GM19324 (cell line): ENCODE measurements around the gene RBMS3.
"Not testable (repeated sequence)": the region's sequence is repeated elsewhere in the genome, so short reads cannot be mapped to it uniquely, and the experiment has no call there.

Experiments
- ATAC-seq: cut with Tn5 transposase; IDR thresholded peaks from one replicate; pipeline ENCODE4 v1.9.1; 2021; ENCODE audit warnings: mild to moderate bottlenecking, moderate library complexity; ENCODE audit not compliant: unreplicated experiment, low FRiP score

RBMS3 gene

DNA sequence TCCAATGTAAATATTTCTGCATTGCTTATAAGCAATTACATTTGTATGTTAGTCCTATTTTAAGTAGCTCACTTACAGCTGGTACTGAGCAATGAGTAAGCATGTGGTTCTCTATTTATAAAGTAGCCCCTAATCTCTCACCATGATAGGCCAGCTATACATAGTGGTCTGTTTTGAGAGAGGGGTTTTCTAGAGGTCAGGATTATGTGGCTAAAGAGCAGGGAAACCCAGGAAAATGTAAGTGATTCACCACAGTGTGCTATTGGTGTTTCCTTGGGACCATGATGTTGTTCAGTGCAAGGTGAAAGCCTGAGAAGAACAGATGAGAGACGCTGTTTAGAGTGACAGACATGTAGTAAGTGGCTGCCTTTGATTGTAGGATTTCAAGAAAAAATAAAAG lies 26.4 kb downstream of the RBMS3 start:
- ATAC-seq = no peak

DNA sequence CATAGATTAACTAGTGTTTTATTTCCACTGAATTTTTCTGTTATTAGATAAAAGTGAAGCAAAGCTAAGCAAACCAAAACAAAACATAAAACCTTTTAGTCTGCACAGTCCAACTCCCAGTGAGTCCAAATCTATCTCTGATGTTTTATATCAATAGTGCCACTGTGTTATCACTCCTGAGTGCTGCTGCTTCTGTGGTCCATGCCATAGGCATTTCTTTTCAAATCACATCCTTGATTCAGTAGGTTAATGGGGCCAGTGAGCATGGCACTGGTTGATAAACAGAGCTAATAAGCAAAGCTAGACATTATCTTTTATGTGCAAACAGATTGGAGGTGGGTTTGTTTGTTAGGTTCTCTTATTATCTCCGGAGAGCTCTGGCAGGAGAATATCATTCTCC lies 30.0 kb downstream of the RBMS3 start:
- no peak for ATAC-seq

DNA sequence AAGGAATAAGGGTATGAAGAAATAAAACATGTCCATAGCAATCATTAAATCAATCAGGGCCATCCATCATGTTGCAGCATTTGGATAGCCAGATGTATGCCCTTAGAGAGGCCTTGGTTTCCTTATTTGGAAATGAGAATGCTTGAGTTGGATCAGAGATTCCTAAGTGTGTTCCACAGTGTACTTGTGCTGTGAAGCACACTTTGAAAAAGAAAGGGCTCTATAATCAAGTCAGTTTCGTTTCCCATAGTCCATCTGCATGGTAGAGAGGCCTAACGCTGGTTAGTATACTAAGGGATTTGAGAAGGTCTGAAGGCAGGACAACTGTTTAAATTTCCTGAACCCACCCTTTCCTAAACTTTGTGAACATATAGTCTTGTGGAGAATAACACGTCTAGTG lies 30.9 kb downstream of the RBMS3 start:
- ATAC-seq = no peak

DNA sequence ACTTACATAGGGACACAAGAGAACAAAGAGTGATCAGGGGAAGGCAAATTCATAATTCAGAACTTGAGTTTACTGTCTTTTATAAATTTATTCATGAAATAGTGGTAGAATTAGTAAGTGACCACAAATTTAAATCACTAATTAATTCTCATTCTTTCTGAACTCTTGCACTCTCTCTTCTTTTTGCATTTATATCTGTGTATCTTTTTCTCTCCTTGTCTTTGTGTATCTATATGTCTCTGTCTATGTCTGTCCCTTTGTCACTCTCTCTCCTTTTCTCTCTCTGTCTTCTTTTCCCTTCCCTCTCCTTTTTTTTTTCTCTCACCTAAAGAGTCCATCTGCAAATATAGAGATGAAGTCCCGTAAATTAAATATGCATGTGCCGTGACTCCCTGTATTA lies 31.5 kb downstream of the RBMS3 start:
- ATAC-seq = no peak

DNA sequence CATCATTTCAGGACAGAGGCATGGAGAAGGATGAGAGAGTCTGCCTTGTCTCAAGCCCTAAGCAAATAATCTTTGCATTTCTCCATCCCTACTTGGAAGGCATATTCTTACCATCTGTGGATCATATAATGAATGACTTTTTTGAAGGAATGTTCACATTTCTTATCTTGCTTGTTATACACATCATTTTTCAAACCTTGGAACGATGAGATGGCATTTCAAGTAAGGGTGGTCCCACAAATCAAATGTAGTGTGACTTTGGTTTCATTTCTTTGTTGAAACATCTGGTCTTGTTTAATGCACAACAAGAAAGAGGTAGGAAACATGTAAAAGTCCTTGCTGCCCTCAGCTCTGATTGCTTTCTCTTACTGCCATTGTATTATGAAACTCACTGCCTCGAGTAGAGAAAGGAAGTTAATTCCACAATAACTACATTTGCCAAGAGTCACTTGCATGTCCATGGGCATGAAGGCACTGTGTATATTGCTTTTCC lies 32.1 kb downstream of the RBMS3 start:
- no peak for ATAC-seq

DNA sequence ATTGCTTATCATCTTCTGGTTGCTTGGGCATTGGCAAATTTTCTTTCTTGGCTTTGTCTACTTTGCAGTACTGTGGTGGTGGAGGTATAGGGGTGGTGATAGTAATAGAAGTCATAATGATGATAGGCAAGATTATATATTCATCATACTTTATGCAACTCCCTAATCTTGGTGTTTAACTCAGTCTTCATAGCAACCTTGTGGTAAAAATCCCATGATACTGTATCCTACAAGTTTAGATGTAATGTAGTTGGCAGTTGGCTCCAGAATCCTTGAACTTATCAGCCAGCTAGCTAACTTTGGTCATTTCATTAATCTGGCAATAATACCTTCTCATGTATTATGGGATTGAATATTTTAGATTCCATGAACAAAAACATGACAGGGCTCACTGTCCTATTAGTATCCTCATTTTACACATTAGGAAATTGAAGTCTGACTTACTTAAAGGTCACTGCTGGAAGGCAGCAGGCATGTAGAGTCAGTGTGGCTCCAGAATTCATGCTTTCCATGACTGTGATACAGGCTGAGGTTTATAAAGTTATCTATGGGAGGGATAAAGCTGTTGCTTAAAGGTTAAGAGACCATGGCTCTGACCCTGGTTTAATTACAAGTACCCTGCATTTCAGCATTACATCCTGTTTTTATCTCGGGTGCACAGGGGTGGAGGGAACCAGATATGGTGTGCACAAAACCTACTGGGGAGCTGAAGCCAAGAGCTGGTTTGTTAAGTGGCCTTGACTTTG lies 33.3 kb downstream of the RBMS3 start:
- no peak for ATAC-seq

DNA sequence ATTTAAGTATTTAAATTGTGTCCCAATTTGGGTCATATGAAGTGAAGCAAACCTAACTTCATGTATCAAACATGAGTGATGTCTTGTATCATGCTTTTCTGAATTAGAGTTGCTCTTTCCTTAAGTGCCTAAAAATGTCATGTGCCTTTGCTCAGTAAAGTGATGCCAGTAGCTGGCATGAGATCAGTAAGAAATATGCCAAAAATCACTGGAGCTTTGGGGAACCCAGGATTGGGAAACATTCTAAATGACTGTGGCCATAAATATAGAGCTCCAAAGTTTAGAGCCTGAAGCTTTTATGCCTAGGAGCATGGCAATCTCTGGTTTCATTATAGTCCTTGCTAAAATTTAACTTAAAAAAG lies 33.8 kb downstream of the RBMS3 start:
- ATAC-seq = no peak

DNA sequence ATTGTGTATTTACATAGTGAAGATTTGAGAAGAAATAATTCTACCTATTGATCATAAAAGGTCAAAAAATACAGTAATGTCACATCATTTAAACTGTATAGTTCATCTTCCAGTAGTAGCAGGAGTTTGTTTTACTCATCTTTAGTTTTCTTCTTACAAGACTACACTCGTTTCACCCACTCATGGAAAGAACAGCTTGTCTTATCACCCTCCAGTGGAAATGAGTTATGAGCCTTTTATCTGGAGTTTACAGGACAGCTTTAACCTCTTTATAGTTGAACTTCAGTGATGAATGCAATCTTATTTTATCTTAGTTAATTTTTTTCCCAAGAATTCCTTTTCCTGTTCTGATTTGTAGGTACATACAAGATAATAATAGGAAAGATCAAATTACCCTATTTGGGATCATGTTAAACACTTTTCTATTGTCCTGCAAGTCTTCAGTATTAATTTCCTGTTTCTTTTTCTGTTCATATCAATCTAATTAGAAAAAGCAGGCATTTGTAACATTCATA lies 36.8 kb downstream of the RBMS3 start:
- no peak for ATAC-seq

DNA sequence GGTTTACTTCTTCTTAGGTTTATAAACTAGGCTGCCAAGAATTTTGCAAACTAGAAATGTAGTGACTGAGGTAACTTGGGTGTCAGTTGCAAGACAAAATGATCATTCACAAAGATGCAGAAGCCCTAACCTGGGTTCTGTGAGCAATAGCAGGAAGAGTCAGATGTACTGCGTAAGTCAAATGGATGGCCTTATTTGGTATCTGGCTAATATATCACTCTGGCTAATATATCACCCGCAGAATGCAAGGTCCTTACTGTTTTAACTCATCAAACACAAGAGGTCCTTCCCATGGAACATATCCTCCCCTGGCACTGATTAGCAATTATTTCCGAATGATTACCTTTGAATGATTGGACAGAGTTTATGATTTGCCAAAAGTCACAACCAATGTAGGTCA lies 37.4 kb downstream of the RBMS3 start:
- ATAC-seq = no peak

DNA sequence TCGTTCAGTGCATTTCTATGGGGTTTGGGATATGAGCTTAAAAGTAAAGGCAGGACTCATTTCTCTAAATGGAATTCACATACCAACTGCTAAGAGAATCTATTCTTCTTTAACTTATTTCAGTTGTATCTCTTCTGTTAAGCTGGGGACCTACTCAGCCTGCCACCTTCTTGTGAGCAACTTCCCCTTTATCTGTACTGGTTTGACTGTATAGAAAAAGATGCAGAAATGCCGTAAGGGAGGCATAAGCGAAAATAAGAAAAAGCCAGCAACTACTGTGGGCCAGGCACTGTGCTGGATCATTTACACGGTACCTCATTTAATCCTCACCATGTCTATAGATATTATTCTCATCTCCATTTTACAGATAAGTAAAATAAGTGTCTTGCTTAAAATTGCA lies 38.4 kb downstream of the RBMS3 start:
- peak; percentile 71 for ATAC-seq

DNA sequence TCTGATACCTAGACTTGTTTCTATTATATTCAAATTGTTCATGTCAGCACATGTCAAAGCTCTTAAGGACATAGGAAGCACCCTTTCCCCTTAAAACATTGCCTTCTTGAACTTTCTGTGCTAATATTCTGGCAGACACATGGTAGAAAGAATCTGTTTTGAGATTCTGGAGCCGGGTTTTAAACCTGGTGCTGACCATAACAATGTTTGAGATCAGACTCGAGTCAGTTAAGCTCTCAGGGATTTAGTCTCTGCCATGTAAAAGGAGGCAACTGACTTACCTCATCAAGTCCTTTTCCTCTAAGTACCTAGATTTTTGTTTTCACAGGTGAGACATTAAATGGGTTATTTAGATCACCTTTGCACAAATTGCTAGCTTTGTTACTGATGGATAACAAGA lies 38.9 kb downstream of the RBMS3 start:
- no peak for ATAC-seq

DNA sequence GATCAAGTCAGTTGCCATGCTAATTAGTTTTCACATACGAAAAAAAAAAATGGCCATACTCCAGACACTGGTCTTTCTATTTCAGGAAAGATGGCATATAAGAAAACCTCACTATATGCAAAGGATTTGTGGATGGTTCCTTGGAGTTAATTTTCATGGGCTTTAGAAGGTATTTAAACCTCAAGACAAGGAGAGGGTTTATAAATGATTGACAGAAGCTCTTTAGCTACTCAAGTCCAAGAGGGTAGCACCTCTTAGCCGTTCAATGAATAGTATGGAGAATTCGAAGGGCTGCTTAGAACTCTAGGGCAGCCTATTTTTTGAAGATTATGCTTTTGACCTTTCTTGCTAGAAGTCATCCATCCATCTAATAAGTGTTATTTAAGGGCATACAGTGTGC lies 41.7 kb downstream of the RBMS3 start:
- ATAC-seq = no peak

DNA sequence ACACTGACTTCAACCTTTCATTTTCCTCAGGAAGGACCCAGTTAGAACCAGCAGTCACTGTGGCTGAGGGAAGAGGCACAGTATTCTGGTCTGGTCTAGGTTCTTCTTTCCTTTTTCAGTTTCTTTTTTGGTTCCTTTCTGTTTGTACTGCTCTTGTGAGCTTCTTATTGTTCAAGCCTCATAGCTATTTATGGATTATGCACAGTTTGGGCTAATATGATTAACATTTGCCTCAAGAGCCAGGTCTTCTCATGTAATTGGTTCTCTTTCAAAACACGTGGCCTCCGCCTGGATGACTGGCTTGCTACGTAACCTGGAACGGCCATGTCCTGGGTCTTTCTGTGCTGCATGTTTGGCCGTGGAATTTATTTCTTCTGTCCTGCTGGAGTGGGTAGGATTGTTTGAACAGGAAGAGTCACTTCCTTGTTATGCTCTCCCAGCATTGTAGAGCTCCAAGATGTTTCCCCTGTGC lies 43.3 kb downstream of the RBMS3 start:
- ATAC-seq = peak; percentile 99

DNA sequence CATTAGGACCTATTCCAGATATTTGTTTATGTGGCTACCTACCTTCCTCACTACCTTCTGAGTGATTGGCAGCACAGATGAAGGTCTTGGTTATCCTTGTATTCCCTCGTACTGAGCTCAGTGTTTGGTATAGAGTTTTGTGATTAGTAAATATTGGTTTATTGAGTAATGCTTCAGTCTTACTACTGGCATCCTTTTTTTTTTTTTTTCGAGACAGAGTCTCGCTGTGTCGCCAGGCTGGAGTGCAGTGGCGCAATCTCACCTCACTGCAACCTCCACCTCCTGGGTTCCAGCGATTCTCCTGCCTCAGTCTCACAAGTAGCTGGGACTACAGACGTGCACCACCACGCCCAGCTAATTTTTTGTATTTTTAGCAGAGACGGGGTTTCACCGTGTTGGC lies 45.7 kb downstream of the RBMS3 start:
- not testable (repeated sequence) for ATAC-seq

DNA sequence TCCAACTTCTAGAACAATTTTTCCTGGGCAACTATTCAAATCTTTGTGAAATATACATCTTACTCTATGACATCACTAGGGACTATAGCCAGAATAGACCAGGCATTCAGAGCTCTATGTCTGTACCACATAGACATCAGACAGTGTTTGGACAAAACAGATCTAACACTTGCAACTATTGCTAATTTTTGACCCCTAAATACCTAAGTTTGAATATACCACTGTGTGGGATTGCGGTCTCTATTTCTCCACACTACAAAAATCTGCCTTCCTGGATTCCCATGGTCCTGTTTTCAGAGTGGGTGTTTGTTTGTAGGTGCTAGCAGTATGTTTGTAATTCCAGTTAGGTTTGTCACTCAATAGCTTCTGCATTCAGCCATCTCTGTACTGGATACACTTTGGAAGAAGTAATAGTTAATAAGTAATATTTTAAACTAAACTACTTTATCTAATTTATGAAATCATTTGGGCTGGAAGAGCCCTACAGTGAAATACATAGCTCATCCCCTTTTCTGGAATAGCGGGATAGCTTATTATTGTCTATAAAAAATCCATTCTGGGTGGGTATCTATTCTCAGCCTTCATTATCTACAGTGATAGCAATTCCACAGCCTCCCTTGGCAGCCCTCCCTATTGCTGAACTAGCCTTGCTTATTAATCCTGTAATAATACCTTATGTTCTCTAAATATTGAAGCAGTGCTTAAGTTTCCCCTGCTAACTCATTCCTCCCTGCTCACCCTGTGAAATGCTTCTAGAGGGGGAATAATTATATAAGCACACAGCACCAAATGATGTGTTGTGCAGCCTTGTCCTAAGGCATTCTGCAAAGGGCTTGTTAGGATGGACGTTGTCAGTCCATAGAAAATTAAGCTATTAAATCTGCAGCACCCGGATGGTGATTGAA lies 49.4 kb downstream of the RBMS3 start:
- no peak for ATAC-seq

DNA sequence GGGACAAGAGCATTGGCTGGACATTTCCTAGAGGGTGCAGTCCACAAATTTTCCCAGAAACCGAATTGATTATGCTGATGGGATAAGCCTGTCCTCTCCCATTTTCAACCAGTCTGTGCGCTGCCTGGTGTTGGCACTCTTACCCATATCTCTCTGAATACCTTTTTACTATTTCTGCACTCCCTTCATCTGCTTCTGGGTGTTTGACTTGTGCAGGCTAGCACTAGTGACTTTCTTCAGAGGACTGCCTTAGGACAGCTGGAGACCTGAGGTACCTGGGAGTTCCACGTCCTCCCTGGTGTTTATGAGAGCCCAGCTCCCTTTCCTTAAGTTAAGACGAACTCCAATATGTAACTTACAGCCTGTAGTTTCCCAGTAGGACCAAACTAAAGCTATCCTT lies 50.2 kb downstream of the RBMS3 start:
- ATAC-seq = no peak

DNA sequence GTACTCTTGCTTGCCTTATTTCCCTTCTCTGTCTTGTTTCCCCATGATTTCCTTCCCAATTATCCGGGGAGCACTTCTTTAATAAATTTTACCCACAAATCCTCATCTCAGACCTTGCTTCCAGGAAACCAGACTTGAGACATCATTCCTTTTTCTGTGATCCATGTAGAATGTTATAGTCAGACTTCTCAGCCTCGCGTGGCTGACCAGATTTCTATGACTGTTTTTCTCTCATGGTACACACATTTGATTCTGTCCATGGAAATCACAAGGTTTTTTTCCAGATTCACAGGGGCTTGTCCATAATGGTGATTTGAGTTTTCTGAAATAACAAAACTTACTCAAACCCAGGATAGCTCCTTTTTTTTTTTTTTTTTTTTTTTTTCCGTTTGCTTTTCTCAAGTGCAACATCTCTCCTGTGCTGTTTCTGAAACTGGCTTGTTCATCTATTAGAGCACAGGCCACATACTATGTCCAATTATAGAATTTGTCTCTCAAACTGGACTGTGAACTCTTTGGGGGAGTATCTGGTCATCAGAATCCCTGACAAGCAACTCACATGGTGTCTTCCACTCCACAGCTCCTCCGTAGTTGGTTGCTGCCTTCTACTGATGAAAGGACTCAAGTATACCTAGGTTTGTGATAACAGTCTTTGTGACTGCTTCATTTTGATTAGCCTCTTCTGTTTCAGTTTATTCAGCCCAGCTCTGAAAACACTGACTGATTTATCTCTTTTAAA lies 50.8 kb downstream of the RBMS3 start:
- ATAC-seq = no peak

DNA sequence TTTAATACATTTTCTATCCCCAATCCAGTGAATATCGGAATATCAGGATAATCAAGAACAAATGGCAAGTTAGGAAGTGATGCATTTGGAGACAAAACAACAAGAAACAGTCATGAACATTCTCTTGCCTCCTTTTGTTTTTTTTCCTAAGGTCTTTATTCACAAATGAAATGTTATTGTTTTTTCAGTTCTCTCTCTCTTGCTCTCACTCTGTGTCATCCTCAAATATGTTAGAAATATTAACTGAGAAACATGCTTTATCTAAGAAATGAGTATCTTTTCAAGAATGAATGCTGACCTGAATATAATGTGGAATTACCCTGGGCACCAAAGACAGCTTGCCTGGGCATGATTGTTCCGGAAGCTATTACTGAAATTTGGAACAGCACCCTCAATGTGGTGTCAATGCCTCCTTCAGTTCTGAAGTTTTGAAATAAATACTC lies 51.3 kb downstream of the RBMS3 start:
- ATAC-seq = no peak

DNA sequence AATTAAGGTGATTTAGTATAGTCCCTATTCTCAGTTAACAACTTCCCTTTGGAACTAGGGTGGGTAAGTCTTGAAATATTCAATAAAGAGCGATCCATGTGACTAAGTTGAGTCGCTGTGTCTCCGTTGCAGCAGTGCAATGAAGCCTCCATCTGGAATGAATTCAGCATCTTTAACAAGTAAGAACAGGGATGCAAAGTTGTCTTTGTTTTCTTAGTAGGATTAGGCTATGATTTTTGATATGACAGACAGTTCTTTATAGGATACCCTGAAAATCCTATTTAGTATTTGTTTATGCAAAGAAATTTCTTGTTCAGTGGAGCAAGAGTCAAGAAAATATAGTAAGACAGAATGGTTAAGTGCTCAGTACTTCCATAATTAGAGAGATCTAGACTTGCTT lies 52.7 kb downstream of the RBMS3 start:
- ATAC-seq = no peak

DNA sequence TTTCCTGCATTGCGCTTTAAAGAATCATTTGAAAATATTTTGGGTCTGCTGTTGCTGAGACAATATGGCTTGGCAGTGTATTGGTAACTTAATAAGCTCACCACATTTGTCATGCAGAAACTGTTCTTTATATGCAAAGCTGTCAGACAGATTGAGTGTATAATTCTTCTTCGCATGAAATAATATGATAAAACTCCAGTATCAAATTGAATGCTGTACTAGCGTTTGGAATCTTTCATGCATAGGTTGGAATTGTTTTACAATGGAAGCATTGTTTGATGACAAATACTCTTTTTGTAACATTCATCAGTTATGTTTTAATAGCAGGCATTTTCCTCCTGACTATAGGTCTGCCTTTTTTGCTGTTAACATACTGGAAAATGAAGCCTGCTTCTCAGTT lies 53.8 kb downstream of the RBMS3 start:
- ATAC-seq = no peak

DNA sequence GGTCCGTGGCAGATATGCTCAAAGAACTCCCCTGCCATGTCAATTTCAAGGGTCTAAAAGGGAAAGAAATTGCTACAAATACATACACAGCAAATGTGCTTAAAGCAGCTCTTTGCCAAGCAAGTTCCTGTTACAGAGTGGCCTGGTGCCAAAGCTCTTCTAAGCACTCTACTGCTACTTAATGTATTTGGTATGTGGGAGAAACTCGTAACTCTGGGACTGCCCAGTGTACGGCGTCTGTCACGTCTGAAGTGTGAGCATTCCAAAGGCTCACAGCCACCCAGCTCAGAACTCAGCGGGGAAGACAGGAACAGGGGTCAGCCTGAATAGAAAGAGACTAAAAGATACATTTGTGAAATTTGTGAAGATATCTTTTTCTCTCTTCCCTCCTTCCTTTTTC lies 54.6 kb downstream of the RBMS3 start:
- ATAC-seq = no peak
